Activated CD4-positive, alpha-beta memory T cell treated with anti-CD3 and anti-CD28 coated beads for 36 hours (primary cell): ENCODE results near the gene DPEP2. TPM values are rescaled to one million over a fixed set of nuclear protein-coding genes. Genes with fewer than 3 reads are reported as not detected.
"Not testable (repeated sequence)": the region's sequence is repeated elsewhere in the genome, so short reads cannot be mapped to it uniquely, and the experiment has no call there.

ENCODE experiments used
- CTCF ChIA-PET: fragments of 350-600 bp; sonication (Branson Sonifier 250); formaldehyde crosslinking; loops from one replicate; lab custom pipeline; 2021; ENCODE audit warnings: antibody characterized with exemption, inconsistent platforms; lab: Charles Lee
- POLR2A ChIA-PET: fragments of 350-600 bp; sonication (Branson Sonifier 250); formaldehyde crosslinking; loops from one replicate; lab custom pipeline; 2021; ENCODE audit warnings: antibody characterized with exemption; lab: Charles Lee
- DNase-seq: peaks from one replicate; pipeline ENCODE4 v3.0.0-alpha.2; 2020
- H3K27ac Mint-ChIP-seq: one replicate; pipeline ENCODE4 v1.8.0; 2021; ENCODE audit warnings: mixed read lengths
- H3K27me3 Mint-ChIP-seq: one replicate; pipeline ENCODE4 v1.8.0; 2021; ENCODE audit warnings: mixed read lengths
- H3K36me3 Mint-ChIP-seq: one replicate; pipeline ENCODE4 v1.8.0; 2021; ENCODE audit warnings: mixed read lengths
- H3K4me1 Mint-ChIP-seq: one replicate; pipeline ENCODE4 v1.8.0; 2021; ENCODE audit warnings: low read depth, mixed read lengths
- H3K4me3 Mint-ChIP-seq: one replicate; pipeline ENCODE4 v1.8.0; 2021; ENCODE audit warnings: mild to moderate bottlenecking, mixed read lengths
- H3K9me3 Mint-ChIP-seq: one replicate; pipeline ENCODE4 v1.8.0; 2021; ENCODE audit warnings: mixed read lengths
- intact Hi-C: fragments of 100-400 bp; cut with micrococcal nuclease; formaldehyde crosslinking; loops from one replicate; pipeline ENCODE4 v1.15.1; 2023
- total RNA-seq, 2 experiments: library from RNA; stranded (reverse); gene quantifications; one replicate each; pipeline ENCODE4 v1.2.3, GENCODE V29; 2021

The DPEP2 gene
- total RNA-seq, 2 experiments from 2014 or later, result 3.9 to 5.3 TPM

DNA sequence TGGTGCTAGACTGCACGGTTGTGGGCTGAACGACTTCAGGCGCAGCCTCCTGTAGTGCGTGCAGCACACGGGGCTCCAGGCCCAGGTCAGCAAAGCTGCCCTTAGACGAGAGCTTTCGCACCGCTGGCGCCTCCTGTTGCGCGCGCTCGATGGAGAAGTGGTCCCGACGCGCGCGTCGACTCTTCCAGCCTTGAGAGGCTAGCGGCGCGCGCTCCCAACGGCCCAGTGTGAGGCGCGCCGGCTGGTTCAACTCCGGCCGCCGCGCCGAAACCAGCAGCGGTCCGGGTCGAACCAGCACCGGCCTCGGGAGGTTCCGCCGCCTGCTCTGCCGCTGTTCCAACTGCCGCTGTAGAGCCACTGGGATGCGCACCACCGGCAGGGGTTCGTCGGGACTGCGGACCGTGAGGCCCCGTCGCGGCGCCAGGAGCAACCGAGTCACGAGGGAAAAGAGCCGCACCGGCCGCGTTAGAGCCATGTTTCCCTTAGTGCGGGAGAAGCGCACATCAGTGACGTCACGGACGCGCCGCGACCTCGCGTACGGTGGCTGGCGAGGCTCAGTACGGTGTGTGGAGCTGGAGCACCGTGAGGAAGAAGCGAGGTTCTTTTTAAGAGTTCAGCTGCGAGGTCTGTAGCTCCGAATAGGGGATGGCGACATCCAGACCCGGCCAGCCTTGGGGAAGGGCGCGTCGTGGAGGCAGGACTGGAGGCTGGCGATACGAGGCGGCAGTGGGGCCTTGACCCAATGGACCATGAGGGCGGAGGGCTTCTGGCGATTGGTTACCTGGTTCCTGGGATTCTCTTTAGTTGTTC lies 23.6 kb upstream of the DPEP2 start, which contains the start of the genes DDX28 and DUS2:
Gene DDX28, minus strand, starts transcription at position 505 of the 810 bp plus-strand sequence. Its CDS starts 30 bp downstream, at position 475.
Gene DUS2, plus strand, starts transcription at position 557 of the 810 bp plus-strand sequence. CDS start 14,740 bp downstream, outside the sequence.
- POLR2A ChIA-PET, result interaction anchor here (0.7 to 3.3 kb wide), 6 partner anchors 17 to 189 kb away, joined by 3 to 19 read pairs (median 7); partner anchors contain the start of genes DPEP2, NFATC3 and PSMB10
- intact Hi-C loops, result loop anchor here (2.0 kb wide), 3 partner anchors 30 to 130 kb away; partner anchors contain the start of genes PSKH1 and PSMB10
- H3K4me1 Mint-ChIP-seq, result peaks cover 26% of the 10 kb centered on the region
- CTCF ChIA-PET, result interaction anchor here (0.8 to 4.4 kb wide), 10 partner anchors 15 to 306 kb away, joined by 3 to 27 read pairs (median 5); no protein-coding TSS in a partner anchor
- H3K36me3 Mint-ChIP-seq, result peaks cover 23% of the 10 kb centered on the region
- no peaks in the 10 kb centered on the region for H3K27me3 Mint-ChIP-seq
- peak within 1 kb of the TSS; percentile 95 for H3K4me3 Mint-ChIP-seq
- H3K9me3 Mint-ChIP-seq, result no peaks in the 10 kb centered on the region
- peak; percentile 97 for DNase-seq
- H3K27ac Mint-ChIP-seq, result peak within 1 kb of the TSS; percentile 94

DNA sequence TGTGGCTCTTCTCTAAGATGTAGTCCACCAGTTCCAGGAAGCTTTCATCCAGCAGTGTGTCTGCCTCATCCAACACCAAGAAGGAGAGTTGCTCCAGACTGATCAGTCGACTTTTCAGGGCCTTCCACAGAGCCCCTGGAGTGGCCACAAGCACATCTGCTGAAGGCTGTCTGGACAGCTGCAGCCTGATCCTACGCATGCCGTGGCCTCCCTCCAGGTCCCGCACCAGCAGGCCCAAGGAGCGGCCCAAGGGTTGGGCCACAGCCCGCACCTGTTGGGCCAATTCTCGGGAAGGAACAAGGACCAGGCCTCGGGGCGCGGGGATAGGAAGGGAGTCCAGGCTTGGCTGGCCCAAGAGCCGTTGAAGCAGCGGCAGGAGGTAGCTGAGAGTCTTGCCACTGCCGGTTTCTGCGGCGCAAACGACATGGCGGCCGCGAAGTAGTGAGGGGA lies 23.0 kb upstream of the DPEP2 start:
- Mint-ChIP-seq H3K27me3 (no peaks in the 10 kb centered on the region), H3K4me3 (peak overlapping the region; percentile 95), H3K27ac (peak overlapping the region; percentile 94), H3K36me3 (peaks cover 17% of the 10 kb centered on the region), H3K9me3 (no peaks in the 10 kb centered on the region), H3K4me1 (peaks cover 26% of the 10 kb centered on the region)
- DNase-seq, result no peak
- intact Hi-C loops, result loop anchor here (2.0 kb wide), 3 partner anchors 30 to 130 kb away; partner anchors contain the start of genes PSKH1 and PSMB10
- ChIA-PET CTCF (interaction anchor here (1.0 to 4.4 kb wide), 6 partner anchors 14 to 359 kb away, joined by 3 to 27 read pairs (median 7); no protein-coding TSS in a partner anchor), POLR2A (interaction anchor here (0.7 to 3.3 kb wide), 6 partner anchors 16 to 189 kb away, joined by 3 to 19 read pairs (median 7); partner anchors contain the start of genes DPEP2 and PSMB10)

DNA sequence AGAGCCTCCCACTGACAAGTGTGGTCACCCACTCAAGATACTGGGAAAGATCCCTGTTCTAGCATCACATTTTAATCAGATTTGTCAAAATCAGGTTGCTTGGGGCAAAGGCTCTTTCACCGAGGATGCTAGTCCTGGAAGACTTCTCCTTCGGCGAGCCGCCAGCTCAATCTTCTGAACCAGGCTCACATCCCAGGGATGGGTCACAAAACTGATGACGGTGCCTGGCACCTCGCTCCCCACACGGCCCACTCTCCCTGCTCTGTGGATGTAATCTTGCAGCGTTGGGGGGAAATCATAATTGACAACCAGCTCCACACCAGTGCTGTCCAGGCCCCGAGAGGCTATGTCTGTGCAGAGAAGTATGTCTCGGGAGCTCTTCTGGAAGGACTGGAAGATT lies 22.2 kb upstream of the DPEP2 start:
- H3K27me3 Mint-ChIP-seq, result no peaks in the 10 kb centered on the region
- intact Hi-C loops, result no loop called here
- DNase-seq, result no peak
- peaks cover 13% of the 10 kb centered on the region for H3K36me3 Mint-ChIP-seq
- peak overlapping the region; percentile 95 for H3K4me3 Mint-ChIP-seq
- POLR2A ChIA-PET, result interaction anchor here (2.5 to 3.3 kb wide), 3 partner anchors 15 to 85 kb away, joined by 10 to 19 read pairs (median 17); partner anchors contain the start of genes DPEP2 and PSMB10
- peaks cover 26% of the 10 kb centered on the region for H3K4me1 Mint-ChIP-seq
- CTCF ChIA-PET, result interaction anchor here (1.0 to 2.6 kb wide), 5 partner anchors 13 to 358 kb away, joined by 3 to 9 read pairs (median 6); no protein-coding TSS in a partner anchor
- peak overlapping the region; percentile 5 for H3K27ac Mint-ChIP-seq
- H3K9me3 Mint-ChIP-seq, result no peaks in the 10 kb centered on the region

DNA sequence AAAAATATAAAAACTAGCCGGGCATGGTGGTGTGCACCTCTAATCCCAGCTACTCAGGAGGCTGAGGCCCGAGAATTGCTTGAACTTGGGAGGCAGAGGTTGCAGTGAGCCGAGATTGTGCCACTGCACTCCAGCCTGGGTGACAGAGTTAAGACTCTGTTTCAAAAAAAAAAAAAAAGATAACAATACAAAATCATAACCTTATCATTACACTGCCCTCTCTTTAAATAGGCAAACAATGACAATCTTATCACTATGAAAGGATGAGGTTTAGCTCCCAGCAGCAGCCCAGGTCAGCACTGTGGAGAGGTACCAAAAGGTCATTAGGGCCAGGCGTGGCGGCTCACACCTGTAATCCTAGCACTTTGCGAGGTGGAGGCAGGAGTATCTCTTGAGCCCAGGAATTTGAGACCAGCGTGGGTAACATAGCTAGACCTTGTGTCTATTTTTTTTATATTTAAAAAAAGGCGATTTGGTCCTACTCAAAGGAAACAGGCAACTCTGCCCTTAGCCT lies 19.9 kb upstream of the DPEP2 start:
- CTCF ChIA-PET, result interaction anchor here (0.6 to 1.4 kb wide), 2 partner anchors 22 to 27 kb away, joined by 3 read pairs; no protein-coding TSS in a partner anchor

DNA sequence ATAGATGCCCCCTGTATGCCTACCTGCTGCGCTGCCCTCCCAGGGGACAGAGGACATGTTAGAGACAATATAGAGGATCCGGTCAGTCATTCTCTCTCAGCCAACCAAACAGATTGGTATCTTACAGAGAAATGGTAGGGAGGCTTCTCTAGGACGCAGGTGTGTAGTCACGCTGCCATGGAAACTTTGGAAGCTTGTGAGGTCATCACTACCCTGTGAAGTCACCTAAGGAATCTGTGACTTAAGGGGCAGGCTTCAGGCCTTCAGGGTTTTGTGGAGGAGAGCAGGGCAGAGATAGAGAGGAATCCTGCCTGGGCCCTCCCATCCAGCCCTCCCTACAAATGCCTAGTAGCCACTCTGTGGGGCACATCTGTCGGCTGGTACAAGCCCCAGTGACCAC lies 16.4 kb upstream of the DPEP2 start, which contains the start of gene DPEP2NB:
Gene DPEP2NB, minus strand, starts transcription at position 231 of the 400 bp plus-strand sequence. Its CDS starts 141 bp downstream, at position 90.
- Mint-ChIP-seq H3K9me3 (no peaks in the 10 kb centered on the region), H3K4me1 (no peaks in the 10 kb centered on the region), H3K4me3 (no peak within 1 kb of the TSS), H3K27ac (no peak within 1 kb of the TSS), H3K36me3 (no peaks in the 10 kb centered on the region), H3K27me3 (no peaks in the 10 kb centered on the region)
- no peak for DNase-seq
- intact Hi-C loops, result no loop called here
- POLR2A ChIA-PET, result interaction anchor here (1.1 kb wide), 1 partner anchor 11 kb away, joined by 3 read pairs; no protein-coding TSS in a partner anchor
- CTCF ChIA-PET, result interaction anchor here (1.1 kb wide), 1 partner anchor 132 kb away, joined by 3 read pairs; no protein-coding TSS in a partner anchor

More for the DNA sequence above, 19.9 kb upstream of the DPEP2 start:
- no peaks in the 10 kb centered on the region for H3K9me3 Mint-ChIP-seq
- intact Hi-C loops, result no loop called here
- POLR2A ChIA-PET, result no interaction called here
- H3K27ac Mint-ChIP-seq, result no peak overlapping the region
- H3K36me3 Mint-ChIP-seq, result peaks cover 4% of the 10 kb centered on the region
- H3K27me3 Mint-ChIP-seq, result no peaks in the 10 kb centered on the region
- no peak overlapping the region for H3K4me3 Mint-ChIP-seq
- peaks cover 23% of the 10 kb centered on the region for H3K4me1 Mint-ChIP-seq
- DNase-seq, result no peak

DNA sequence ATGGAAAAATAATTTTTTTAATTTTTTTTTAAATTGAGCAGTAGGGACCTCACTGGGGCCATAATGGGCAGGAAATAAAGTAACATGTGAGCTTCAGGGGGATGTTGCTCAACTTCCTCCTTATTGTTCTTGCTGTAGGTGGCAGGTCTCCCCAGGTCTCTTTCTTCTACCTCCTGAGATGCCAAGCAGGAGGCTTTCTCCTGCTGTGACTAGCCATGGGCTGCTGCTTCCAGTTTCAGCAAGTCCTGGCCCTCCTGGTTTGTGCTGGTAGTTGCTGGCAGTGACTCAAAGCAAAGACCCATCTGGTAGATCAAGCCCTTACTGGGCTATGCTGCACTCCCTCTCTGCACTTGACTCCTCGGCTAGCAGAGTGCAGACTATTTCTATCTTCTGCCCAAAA lies 14.2 kb upstream of the DPEP2 start:
- Mint-ChIP-seq H3K4me3 (no peak overlapping the region), H3K27me3 (no peaks in the 10 kb centered on the region), H3K27ac (no peak overlapping the region), H3K9me3 (no peaks in the 10 kb centered on the region), H3K36me3 (no peaks in the 10 kb centered on the region), H3K4me1 (no peaks in the 10 kb centered on the region)
- intact Hi-C loops, result no loop called here
- ChIA-PET CTCF (interaction anchor here (1.7 kb wide), 1 partner anchor 20 kb away, joined by 6 read pairs; no protein-coding TSS in a partner anchor), POLR2A (no interaction called here)
- peak; percentile 25 for DNase-seq

DNA sequence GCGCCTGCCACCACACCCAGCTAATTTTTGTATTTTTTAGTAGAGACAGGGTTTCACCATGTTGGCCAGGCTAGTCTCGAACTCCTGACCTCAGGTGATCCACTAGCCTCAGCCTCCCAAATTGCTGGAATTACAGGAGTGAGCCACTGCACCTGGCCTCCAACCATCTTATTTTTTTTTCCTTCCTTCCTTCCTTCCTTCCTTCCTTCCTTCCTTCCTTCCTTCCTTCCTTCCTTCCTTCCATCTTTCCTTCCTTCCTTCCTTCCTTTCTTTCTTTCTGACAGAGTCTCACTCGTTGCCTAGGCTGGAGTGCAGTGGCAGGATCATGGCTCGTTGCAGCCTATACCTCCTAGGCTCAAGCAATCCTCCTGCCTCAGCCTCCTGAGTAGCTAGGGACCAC lies 10.6 kb upstream of the DPEP2 start:
- H3K9me3 Mint-ChIP-seq, DNase-seq, CTCF ChIA-PET, H3K36me3 Mint-ChIP-seq, H3K27me3 Mint-ChIP-seq, H3K4me3 Mint-ChIP-seq, H3K27ac Mint-ChIP-seq, intact Hi-C loops, POLR2A ChIA-PET: not testable (repeated sequence)
- H3K4me1 Mint-ChIP-seq, result peaks cover 20% of the 10 kb centered on the region

DNA sequence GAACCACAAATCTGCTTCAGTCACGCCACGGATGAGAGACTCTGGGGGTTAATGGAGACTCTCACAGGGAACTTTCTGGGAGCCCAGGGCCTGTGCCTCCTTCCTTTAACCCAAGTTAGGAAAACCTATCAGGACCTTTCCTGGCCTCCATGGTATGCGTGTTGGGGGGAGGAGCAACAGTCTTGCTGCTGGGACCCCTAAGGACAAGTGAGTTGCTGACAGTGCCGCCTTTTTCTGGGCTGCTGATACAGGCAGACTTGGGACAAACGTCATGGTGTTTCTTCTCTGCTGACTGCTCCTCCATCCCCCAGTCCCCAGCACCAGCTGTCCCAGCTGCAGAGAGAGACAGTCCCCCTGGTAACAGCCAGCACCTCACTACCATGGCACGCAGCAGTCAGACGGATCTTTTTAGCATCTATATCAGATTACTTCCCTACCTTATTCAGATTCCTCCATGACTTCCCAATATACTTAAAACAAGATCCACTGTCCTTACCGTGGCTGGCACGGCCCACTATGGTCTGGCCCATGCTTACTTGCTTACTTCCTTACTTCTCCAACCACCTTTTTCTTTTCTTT lies 10.0 kb upstream of the DPEP2 start:
- DNase-seq, result no peak
- Mint-ChIP-seq H3K27ac (no peak overlapping the region), H3K9me3 (no peaks in the 10 kb centered on the region), H3K36me3 (no peaks in the 10 kb centered on the region), H3K4me3 (no peak overlapping the region), H3K27me3 (no peaks in the 10 kb centered on the region), H3K4me1 (peaks cover 23% of the 10 kb centered on the region)
- intact Hi-C loops, result no loop called here
- CTCF ChIA-PET, result no interaction called here
- POLR2A ChIA-PET, result no interaction called here

DNA sequence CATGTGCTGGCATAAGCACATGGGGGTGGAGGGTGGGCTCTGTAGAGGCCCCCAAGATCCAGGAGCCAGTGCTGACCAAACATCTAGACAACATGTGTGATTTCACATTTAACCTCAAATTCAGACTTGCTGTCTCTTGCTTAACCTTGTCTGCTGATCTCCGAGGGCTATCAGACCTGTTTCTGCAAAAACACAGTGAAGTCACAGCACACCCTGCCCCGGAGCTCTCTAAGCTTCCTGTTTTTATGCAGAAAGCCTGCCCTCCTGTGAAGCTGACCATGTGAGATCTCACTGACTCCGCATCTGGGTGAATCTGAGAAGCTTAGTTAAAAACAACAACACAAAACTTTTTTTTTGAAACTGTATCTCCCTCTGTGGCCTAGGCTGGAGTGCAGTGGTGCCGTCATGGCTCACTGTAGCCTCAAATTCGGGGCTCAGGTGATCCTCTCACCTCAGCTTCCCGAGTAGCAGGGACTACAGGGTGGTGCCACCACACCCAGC lies 6.6 kb upstream of the DPEP2 start:
- no peaks in the 10 kb centered on the region for H3K36me3 Mint-ChIP-seq

DNA sequence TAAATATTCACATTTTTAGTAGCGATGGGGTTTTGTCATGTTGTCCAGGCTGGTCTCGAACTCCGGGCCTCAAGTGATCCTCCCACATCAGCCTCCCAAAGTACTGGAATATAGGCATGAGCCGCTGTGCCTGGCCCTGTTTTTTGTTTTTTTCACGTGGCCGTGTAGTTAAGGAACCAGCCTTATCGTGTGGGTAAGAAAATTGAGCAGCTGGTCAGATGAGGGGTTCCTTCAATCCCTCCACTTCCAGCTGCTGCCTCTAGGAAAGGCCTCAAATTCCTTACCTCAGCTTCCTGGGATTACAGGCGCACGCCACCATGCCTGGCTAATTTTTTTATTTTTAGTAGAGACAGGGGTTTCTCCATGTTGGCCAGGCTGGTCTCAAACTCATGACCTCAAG lies 5.9 kb upstream of the DPEP2 start:
- Mint-ChIP-seq H3K9me3 (no peaks in the 10 kb centered on the region), H3K4me1 (peaks cover 35% of the 10 kb centered on the region), H3K36me3 (no peaks in the 10 kb centered on the region), H3K27me3 (no peaks in the 10 kb centered on the region), H3K4me3 (no peak overlapping the region), H3K27ac (peak overlapping the region; percentile 78)
- intact Hi-C loops, result no loop called here
- POLR2A ChIA-PET, result interaction anchor here (1.3 to 2.6 kb wide), 3 partner anchors 18 to 70 kb away, joined by 3 to 17 read pairs (median 4); partner anchors contain the start of genes DDX28 and DUS2
- CTCF ChIA-PET, result interaction anchor here (0.7 to 2.2 kb wide), 7 partner anchors 11 to 516 kb away, joined by 3 to 11 read pairs (median 3); partner anchors contain the start of genes DDX28 and DUS2
- no peak for DNase-seq

More for the DNA sequence above, 6.6 kb upstream of the DPEP2 start:
- no peaks in the 10 kb centered on the region for H3K9me3 Mint-ChIP-seq
- peak; percentile 55 for DNase-seq
- no peaks in the 10 kb centered on the region for H3K27me3 Mint-ChIP-seq
- POLR2A ChIA-PET, result interaction anchor here (0.6 to 2.6 kb wide), 4 partner anchors 17 to 109 kb away, joined by 3 to 17 read pairs (median 4); partner anchors contain the start of genes DDX28 and DUS2
- H3K4me1 Mint-ChIP-seq, result peaks cover 29% of the 10 kb centered on the region
- peak overlapping the region; percentile 78 for H3K27ac Mint-ChIP-seq
- intact Hi-C loops, result no loop called here
- no peak overlapping the region for H3K4me3 Mint-ChIP-seq
- CTCF ChIA-PET, result interaction anchor here (0.7 to 2.2 kb wide), 8 partner anchors 10 to 515 kb away, joined by 3 to 11 read pairs (median 3); partner anchors contain the start of genes DDX28 and DUS2
